Fibroblast of skin of scalp (primary cell): ENCODE data around the gene DTX2.
"Not testable (repeated sequence)": the region's sequence is repeated elsewhere in the genome, so short reads cannot be mapped to it uniquely, and the experiment has no call there.

Source experiments
- DNase-seq: peaks from one replicate; pipeline ENCODE4 v3.0.0-alpha.2; 2013

DTX2 gene

DNA sequence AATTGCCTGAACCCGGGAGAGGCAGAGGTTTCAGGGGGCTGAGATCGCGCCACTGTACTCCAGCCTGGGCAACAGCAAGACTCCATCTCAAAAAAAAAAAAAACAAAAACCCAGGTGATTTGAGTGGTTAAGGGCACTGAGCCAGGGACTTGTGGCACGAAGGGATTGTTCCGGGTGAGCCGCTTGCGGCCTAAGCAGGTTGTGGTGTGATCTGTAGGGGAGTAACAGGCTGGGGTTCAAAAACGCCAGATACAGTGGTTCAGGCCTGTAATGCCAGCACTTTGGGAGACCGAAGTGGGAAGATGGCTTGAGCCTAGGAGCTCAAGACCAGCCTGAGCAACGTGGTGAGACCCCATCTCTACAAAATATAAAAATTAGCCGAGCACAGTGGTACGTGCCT is 17.7 kb upstream of the DTX2 start:
- DNase-seq, result not testable (repeated sequence)

DNA sequence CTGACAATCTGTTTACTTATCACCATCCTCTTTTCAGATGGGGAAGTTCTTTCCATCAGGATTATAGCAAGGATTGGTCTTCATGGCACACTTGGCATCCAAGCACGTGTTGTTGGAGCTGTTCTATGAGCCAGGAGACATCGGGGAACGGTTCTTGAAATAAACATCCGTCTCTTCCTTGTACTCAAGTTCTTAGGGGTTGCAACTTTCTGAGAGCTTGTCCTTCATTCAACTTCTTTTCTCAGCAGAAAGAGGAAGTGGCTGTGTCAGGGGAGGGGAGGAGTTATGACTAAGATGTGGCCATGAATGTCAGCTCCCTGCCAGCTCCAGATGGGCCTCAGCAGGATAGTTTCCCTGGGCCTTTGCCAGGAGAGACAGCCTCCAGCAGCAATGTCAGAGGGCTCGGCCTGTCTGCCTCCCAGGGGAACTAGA is 15.9 kb upstream of the DTX2 start:
- peak; percentile 87 for DNase-seq

DNA sequence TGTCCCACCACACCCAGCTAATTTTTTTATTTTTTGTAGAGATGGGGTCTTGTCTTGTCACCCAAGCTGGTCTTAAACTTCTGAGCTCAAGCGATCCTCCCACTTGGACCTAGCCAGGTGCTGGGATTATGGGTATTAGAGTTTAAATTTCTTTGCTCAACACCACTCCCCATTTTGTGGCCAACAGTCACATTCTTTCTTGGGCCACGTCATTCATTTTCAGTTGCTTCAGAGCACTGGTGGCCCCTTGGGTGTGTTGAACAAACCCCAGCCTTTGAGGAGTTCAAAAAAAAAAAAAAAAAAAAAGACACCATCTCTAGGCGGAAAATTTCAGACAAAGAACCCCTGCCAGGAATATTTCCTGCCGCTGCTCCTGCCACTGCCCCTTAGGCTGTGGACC is 4.5 kb upstream of the DTX2 start:
- DNase-seq, result not testable (repeated sequence)

DNA sequence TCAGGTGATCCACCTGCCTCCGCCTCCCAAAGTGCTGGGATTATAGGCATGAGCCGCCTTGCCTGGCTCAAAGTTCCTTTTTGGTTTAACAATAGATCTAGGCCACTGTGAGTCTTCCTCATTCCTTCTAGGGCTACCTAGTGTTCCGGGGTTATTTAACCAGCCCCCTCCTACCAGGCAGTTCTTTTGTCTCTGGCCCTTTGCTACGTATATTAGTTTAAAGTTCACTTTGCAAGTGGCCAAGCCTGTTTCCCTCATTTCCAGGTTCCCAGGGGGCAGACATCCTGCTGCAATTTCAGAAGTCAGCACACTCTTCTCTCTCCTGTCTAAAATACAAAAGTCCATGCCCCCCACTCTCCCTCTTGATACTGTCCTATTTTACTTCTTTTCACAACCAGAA is 3.0 kb upstream of the DTX2 start:
- DNase-seq, result not testable (repeated sequence)

DNA sequence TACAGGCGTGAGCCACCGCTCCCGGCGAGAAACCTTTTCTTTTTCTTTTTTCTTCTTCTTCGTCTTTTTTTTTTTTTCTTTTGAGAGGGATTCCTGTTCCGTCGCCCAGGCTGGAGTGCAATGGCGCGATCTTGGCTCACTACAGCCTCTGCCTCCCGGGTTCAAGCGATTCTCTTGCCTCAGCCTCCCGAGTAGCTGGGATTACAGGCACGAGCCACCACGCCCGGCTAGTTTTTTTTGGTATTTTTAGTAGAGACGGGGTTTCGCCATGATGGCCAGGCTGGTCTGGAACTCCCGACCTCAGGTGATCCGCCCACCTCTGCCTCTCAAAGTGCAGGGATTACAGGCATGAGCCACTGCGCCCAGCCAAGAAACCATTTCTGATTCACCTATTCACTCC is 742 bp upstream of the DTX2 start:
- not testable (repeated sequence) for DNase-seq

DNA sequence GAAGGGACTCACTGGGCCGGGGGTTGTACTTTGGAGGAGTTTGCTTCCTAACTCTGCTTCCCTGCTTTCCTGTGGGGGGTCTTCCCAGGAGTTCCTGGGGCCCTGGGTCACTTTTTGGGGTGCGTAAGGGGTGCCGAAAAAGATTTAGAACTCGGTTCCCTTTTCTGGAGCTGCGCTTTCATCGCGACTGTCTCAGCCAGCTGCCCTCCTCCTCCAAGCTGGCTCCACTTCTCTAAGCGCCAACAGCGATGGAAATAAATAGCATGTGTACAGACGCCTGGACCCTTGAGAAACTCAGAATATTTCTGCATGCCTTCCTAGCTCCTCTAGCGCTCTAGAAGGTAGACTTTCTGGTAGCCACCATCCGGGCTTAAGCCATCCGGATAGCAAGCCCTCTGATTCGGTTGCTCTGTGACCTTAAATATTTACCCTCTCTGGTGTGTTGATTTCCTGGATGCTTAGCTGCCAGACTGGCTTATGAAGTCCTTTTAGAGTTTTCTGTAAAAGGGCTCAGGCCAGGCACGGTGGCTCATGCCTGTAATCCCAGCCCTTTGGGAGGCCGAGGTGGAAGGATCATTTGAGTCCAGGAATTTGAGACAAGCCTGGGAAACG is 868 bp downstream of the DTX2 start:
- not testable (repeated sequence) for DNase-seq

DNA sequence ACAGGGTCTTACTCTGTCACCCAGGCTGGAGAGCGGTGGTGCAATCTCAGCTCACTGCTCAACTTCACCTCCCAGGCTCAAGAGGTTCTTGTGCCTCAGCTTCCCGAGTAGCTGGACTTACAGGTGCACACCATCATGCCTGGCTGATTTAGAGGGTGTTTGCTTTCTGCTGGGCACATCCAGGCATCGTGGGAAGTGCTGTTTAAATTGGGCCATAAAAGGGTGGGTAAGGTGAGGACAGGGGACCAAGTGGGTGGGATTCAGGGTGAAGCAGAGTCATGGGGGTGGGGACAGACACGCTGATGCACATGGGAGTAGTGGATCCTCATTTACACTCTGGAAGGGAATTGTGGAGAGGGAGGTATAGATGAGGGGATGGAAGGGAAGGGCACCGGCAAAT is 3.5 kb downstream of the DTX2 start:
- not testable (repeated sequence) for DNase-seq

DNA sequence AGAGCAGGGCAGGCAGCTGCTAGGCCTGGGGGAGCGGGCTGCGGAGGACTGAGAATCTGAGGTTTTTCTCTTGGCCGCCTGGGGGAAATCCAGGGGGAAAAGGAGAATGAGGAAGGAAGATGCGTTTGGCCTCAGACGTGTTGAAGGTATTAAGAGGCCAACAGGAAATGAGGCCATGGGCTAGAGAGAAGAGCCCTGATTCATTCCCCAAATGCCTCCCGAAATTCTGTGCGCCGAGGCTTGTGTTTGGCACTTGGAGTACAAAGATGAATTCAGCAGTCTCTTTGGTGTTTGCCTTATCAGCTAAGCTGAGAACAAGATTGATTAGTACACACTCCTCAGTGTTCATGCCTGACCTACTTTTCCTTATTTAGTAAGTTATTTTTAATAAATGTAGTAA is 4.4 kb downstream of the DTX2 start:
- not testable (repeated sequence) for DNase-seq

DNA sequence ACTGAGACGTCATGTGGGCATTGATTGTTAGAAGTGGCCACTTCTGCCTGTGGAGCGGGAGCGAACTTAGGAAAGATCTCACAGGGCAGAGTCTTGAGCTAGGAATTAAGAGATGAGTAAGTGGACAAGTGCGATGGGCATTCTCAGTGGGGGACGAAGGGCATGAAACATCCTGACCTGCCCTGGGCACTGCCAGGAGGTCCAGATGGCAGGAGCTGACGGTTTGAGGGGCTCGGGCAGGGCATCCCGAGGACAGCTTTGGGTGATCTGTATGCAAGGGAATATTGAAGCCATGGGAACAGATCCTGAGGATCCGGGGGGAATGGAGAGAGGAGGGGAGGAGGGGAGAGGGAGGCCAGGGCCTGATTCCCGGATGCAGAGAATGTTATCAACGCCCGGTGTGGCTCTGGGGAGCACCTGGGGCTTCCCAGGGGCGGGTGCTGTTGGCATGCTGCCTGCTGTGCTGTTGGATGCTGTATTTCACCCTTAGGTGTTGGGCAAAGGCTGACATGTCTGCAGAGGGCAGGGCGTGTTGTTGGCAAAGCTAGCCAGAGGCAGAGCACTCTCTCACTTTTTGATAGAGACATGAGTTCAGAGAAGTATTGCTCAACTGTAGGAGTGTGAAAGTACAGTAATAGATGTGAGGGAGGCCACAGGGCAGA is 6.4 kb downstream of the DTX2 start:
- DNase-seq, result not testable (repeated sequence)

DNA sequence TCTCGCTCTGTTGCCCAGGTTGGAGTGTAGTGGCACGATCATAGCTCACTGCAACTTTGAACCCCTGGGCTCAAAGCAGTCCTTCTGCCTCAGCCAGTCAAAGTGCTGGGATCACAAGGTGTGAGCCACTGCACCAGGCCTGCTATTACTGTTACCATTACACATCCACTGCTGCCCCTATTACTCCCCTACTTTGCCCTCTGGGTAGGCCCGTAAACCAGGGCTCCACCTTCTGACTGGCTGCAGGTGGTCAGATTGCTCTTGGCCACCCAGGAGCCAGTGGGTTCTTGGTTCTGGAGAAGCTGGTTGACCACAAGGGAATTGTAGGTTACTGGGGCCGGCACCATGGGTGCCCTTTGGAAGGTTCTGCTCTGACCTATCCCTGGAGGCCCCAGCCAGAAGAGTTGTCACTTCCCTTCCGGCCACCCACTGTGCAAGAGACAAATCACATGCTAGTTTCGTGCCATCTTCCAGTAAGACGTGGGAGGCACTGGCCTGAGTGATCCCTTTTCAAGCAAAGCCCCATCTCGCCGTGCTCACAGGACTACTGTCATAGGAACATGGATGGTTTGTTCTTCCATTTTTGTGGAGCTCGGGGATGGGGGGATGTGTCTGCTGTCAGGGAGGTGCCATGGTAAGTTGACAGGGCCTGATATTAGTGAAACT is 10.2 kb downstream of the DTX2 start:
- DNase-seq, result not testable (repeated sequence)

DNA sequence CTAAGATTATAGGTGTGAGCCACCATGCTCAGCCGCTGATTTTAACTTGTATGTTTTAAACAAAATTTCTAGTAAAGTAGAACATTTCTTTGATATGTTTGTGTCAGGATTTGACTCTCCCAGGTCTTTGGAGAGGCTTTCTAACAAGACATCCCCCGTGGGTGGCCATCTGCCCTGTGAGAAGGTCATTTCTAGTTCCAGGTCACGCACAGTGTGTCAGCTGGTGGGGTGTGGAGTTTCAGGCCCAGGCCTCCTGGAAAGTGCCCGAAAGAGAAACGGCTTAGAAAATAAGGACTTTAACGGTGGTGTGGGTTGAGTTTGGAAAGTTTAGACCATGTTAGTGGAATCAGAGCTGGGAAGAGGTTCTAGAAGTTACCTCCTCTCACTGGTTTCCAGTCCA is 11.6 kb downstream of the DTX2 start:
- DNase-seq, result not testable (repeated sequence)

DNA sequence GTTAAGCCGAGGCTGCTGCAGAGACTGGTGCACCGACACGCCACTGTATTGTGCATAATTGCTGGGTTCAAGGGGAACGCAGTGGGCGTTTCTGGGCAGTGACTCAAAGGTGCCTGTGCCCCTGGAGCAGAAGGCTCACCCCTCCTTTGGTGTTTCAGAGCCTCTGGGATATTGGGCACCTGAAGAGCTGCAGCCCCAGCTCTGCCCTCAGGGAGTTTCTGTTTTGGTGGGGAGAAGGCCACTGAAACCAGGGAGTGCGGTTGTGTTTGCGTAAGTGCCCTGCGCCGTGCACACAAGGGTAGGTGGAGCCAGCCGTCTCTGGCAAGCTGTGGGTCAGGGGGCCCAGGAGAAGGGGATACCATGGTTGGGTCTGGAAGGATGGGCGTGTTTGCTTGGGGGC is 14.8 kb downstream of the DTX2 start:
- not testable (repeated sequence) for DNase-seq

DNA sequence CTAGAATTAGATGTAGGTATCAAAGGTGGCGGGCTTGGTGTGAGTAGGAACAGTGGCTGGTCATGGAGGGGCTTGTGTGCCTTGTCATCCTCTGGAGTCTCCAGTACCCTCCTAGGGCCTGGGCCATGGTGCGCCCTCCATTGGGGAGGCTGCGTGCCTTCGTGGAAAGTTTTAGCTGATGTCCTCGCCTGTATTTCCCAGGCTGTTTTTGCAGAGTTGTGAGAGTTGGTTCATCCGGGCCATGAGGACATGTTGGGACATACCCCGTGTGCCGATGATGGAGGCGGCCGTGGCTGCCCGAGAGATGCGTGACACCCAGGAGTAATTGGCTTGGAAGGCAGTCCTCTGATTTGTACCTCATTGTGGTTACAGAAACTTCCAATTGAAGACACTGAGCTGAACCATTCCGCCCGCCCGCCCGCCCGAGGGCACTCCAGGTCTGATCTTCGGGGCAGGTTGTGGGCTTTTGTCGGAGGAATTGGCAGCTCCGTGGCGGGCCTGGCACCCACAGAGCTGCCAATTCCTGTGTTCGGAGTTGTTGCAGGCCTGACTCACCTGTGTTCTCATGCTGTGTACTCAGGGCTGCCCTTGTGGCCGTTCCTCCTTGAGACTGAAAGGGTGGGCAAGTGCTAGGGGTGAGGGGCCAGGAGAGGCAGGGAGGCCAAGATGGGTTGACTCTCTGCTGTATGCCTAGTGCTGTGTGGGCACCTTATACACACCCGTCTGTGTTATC is 15.4 kb downstream of the DTX2 start:
- DNase-seq, result not testable (repeated sequence)

DNA sequence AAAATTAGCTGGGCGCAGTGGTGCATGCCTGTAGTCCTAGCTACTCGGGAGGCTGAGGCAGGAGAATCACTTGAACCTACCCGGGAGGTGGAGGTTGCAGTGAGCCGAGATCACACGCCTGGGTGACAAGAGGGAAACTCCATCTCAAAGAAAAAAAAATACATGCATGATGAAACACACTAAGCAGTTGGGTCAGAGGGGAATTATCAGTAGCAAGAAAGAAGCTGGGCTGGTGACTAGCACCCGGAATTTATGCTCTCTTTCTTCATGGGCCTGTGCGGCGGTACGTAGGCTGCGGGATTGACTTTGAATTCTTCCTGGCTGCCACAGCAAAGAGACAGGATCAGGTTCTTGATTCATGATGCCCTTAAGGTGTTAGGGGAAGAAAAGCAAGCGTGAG is 18.1 kb downstream of the DTX2 start:
- DNase-seq, result not testable (repeated sequence)

DNA sequence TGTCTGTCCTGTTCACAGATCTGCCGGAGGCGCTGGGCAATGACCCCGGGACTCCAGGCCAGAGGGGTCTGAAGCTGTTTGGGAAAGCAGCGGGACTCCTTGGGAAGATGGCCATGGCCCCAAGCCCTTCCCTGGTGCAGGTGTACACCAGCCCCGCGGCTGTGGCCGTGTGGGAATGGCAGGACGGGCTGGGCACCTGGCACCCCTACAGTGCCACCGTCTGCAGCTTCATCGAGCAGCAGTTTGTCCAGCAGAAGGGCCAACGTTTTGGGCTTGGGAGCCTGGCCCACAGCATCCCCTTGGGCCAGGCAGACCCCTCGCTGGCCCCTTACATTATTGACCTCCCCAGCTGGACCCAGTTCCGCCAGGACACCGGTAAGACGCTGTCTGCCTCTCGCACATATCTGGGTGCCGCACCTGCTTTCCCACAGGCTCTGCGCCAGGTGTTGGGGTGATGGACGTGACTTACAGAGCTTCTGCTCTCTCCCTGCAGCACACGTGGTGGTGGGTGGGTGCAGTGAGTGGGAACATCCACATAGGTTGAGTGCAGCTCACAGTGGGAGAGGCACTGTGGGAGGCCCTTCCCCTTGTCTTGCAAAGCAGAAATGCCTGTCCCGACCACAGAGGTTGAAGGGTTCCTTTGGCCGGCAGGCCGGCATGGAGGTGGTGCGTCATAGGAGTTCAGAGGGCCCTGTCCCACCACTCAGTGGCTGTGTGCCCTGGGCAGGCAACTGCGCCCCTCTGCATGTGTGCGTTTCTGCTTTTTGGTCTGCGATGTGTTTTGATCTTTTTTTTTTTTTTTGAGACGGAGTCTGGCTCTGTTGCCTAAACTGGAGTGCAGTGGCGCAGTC is 19.1 kb downstream of the DTX2 start:
- DNase-seq, result not testable (repeated sequence)

DNA sequence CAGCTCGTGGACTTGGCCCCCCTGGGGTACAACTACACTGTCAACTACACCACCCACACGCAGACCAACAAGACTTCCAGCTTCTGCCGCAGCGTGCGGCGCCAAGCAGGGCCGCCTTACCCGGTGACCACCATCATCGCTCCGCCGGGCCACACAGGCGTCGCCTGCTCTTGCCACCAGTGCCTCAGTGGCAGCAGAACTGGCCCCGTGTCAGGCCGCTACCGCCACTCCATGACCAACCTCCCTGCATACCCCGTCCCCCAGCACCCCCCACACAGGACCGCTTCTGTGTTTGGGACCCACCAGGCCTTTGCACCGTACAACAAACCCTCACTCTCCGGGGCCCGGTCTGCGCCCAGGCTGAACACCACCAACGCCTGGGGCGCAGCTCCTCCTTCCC is 21.2 kb downstream of the DTX2 start:
- DNase-seq, result not testable (repeated sequence)

DNA sequence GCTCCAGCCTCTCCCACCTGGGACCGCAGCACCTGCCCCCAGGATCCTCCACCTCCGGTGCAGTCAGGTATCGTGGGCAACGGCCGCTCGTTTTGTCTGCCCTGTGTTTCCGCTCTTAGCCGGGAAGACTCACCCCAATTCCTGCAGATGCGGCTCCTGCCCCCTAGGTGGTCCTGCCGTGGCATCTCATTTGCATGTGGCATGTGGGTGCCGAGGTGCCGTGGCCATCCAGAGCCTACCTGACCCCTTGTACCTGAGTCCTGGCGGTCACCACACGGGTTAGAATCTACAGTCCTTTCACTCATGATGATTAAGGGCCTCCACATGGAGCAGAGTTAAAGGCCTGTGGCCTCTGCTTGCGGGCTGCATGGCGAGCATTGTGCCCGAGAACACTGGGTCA is 21.6 kb downstream of the DTX2 start:
- not testable (repeated sequence) for DNase-seq

DNA sequence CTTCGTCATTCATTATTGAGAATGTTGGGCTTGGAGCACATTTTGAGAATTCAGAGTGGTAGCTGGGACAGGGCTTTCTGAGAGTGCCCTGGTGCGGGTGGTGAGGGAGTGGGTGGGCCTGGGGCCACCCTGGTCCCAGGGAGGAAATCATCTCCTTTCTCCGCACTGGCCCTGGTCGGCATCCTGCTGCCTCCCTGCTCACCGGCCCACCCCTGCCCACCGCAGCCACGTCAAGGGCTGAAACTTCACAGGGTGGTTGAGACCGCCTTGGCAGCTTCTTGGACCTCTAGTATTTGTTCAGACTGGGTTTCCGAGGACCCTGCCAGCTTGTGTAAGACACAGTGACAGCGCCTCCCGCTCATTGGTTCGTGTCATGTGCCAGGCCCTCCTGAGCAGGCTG is 22.9 kb downstream of the DTX2 start:
- not testable (repeated sequence) for DNase-seq

DNA sequence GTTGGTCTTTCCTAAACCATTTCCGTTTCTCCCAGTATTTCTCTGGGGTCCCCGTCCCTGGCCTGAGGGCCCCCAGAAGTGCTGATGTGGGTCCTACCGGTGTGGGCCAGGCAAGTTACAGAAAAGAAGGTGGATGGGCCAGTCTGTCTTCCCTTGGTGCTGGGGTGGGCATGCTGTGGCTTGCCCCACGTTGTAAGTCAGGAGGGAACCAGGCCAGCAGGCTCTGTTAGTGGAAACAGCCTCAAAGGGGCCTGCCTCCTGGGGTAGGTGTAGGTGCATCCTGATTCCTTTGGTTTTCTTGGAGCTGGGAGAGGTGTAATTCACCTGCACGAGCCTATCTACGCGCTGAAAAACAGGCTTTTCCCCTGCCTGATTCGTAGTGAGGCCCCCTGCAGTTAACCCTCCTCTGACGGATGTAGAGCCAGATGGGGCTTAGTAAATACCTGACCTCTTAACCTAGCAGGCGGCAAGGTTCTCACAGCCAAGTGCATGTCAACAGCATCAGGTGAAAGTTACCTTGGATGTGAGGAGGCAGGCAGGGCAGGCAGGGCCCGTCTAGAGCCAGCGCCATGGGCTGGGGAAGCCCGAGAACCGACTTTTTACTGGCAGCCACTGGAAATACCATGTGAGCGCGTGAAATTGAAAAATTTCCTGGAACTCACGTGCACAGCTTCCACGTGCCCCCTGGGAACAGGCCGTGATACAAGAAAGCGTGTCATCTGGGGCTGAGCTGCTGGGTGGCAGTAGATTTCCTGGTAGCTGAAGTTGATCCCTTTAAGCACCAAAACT is 24.5 kb downstream of the DTX2 start:
- DNase-seq, result not testable (repeated sequence)

DNA sequence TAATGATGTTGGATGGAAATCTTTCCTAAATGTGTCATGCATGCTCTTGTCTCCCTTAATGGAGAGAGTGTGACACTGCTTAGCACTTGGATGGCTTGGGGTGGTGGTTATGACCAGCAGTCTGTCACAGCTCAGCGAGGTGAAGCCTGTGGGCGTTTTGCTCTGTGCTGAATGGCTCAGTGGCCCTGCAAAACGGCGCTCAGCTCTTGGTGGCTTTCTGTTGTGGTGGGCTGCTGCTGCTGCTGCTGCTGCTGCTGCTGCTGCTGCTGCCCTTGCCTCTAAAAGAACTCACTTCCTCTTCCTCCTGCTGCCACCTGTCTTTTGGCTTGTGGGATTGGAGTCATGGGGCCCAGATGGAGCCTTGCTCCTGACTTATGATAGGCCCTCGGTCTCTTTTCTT is 25.1 kb downstream of the DTX2 start:
- not testable (repeated sequence) for DNase-seq

DNA sequence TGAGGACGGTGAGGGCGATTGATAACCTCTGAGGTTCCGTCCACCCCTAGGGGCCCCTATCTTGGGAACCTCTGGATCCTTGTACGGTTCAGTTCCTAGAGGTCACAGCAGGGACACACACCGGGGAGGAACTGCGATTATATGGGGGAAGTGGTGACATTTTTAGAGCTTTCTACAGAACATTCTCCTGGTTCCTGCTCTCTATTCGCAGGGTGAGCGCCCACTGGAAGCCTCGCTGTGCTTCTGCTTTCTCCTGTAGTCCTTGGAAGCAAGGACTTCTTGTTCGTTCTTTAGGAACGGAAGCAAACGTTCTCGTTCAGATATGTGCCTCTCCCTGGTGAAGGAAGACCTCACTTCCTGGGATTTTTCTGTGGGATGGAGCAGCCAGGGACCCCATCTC is 26.5 kb downstream of the DTX2 start:
- DNase-seq, result not testable (repeated sequence)
